A549 (cell line): ENCODE data around the gene BAIAP2L1. TPM values are rescaled to one million over a fixed set of nuclear protein-coding genes. Genes with fewer than 3 reads are reported as not detected.

Experiments used
- ATAC-seq, 2 experiments: fragments of 200-7000 bp in 1 of 2; fragments of >200 bp in 1 of 2; cut with Nextera tagmentation in 1 of 2; cut with Tn5 transposase in 1 of 2; 3 replicates each; pipeline versions ENCODE4 v1.8.0 to v1.9.1; 2018 to 2020; ENCODE audit warnings: mild to moderate bottlenecking in 1 of 2, moderate library complexity in 1 of 2
- CTCF ChIA-PET: fragments of 300-600 bp; sonication (Branson Sonifier 250); formaldehyde crosslinking; extraction: SDS; loops from one replicate; lab custom pipeline; 2021; ENCODE audit warnings: antibody characterized with exemption, inconsistent platforms; lab: Yijun Ruan, JAX
- POLR2A ChIA-PET: fragments of 350-600 bp; formaldehyde crosslinking; extraction: SDS; loops from one replicate; lab custom pipeline; 2021; ENCODE audit warnings: antibody characterized with exemption, inconsistent platforms; lab: Yijun Ruan, JAX
- DNase-seq, 2 experiments: peaks; one replicate each; pipeline versions ENCODE4 v3.0.0 to v3.0.0-alpha.2; 2011 to 2016; ENCODE audit warnings: low read depth in 1 of 2, low spot score in 1 of 2
- FAIRE-seq: peaks from 2 replicates; lab custom pipeline; 2011; peaks lifted over from hg19 to GRCh38; lab: Jason Lieb, UNC
- H3K27ac ChIP-seq, 2 experiments: fragments of >200 bp; sonication (Bioruptor Twin); formaldehyde crosslinking; 3 replicates each; pipeline ENCODE4 v1.5.1; 2016 to 2017
- H3K4me1 ChIP-seq: fragments of >200 bp; sonication (Bioruptor Twin); formaldehyde crosslinking; 3 replicates; pipeline ENCODE4 v1.6.1; 2016
- H3K4me2 ChIP-seq: fragments of >200 bp; sonication (Bioruptor Twin); formaldehyde crosslinking; 3 replicates; pipeline ENCODE4 v1.6.1; 2016
- H3K4me3 ChIP-seq: fragments of >200 bp; sonication (Bioruptor Twin); formaldehyde crosslinking; 3 replicates; pipeline ENCODE4 v1.5.1; 2016
- H3K9me3 ChIP-seq: fragments of >200 bp; sonication (Bioruptor Twin); formaldehyde crosslinking; 3 replicates; pipeline ENCODE4 v1.6.1; 2016
- BCL3 ChIP-seq: fragments of >200 bp; sonication (Bioruptor Twin); formaldehyde crosslinking; IDR thresholded peaks from 3 replicates; pipeline ENCODE4 v1.6.1; 2016
- CBX2 ChIP-seq: fragments of 200-600 bp; sonication (generic); IDR thresholded peaks from 2 replicates; pipeline ENCODE4 v1.6.1; 2016; ENCODE audit warnings: low read depth, mild to moderate bottlenecking, borderline replicate concordance
- CHD2 ChIP-seq: fragments of 150-350 bp; IDR thresholded peaks from 2 replicates; pipeline ENCODE4 v1.6.1; 2014; ENCODE audit warnings: low read length; ENCODE audit not compliant: partially characterized antibody
- E2F6 ChIP-seq: IDR thresholded peaks from 2 replicates; pipeline ENCODE4 v1.6.1; 2012; ENCODE audit warnings: low read depth, borderline replicate concordance
- EHF ChIP-seq: fragments of 250-450 bp; sonication (Bioruptor Pico); IDR thresholded peaks from 2 replicates; pipeline ENCODE4 v1.5.0; 2020; ENCODE audit warnings: mild to moderate bottlenecking
- EP300 ChIP-seq, 2 experiments: fragments of >200 bp; sonication (Bioruptor Twin); formaldehyde crosslinking; IDR thresholded peaks; 2 replicates in 1 of 2; 3 replicates in 1 of 2; pipeline ENCODE4 v1.6.1; 2016 to 2017
- ESRRA ChIP-seq: fragments of 150-350 bp; IDR thresholded peaks from 2 replicates; pipeline ENCODE4 v1.6.1; 2014; ENCODE audit warnings: mild to moderate bottlenecking, low read length, borderline replicate concordance
- HES2 ChIP-seq: fragments of >200 bp; sonication (Bioruptor Twin); formaldehyde crosslinking; IDR thresholded peaks from 2 replicates; pipeline ENCODE4 v1.6.1; 2016
- HMGXB4 ChIP-seq: fragments of 250-450 bp; sonication (Bioruptor Pico); IDR thresholded peaks from 2 replicates; pipeline ENCODE4 v1.5.0; 2021; ENCODE audit warnings: mild to moderate bottlenecking, moderate library complexity, borderline replicate concordance
- HOXB13 ChIP-seq: fragments of 250-450 bp; sonication (Bioruptor Pico); IDR thresholded peaks from 2 replicates; pipeline ENCODE4 v1.5.0; 2020; ENCODE audit warnings: low read depth, mild to moderate bottlenecking, moderate library complexity
- JUNB ChIP-seq: fragments of >200 bp; sonication (Bioruptor Twin); formaldehyde crosslinking; IDR thresholded peaks from 2 replicates; pipeline ENCODE4 v1.6.1; 2016
- NFE2L2 ChIP-seq: fragments of 150-350 bp; conservative IDR thresholded peaks from 2 replicates; pipeline ENCODE4 v1.6.1; 2014; ENCODE audit warnings: low read length
- POLR2A ChIP-seq: IDR thresholded peaks from 2 replicates; pipeline ENCODE4 v1.6.1; 2012; ENCODE audit warnings: mild to moderate bottlenecking, low read length
- POLR2AphosphoS2 ChIP-seq: conservative IDR thresholded peaks from 2 replicates; pipeline ENCODE4 v1.6.1; 2012; ENCODE audit warnings: low read length, improper control_type of control experiment, inconsistent platforms
- RAD21 ChIP-seq, 2 experiments: fragments of >200 bp in 1 of 2; sonication (Bioruptor Twin) in 1 of 2; formaldehyde crosslinking in 1 of 2; IDR thresholded peaks in 1 of 2; conservative IDR thresholded peaks in 1 of 2; 2 replicates in 1 of 2; 3 replicates in 1 of 2; pipeline ENCODE4 v1.6.1; 2012 to 2018; ENCODE audit warnings: inconsistent platforms in 1 of 2
- RFX5 ChIP-seq: fragments of 450-650 bp; IDR thresholded peaks from 2 replicates; pipeline ENCODE4 v1.7.1; 2014; ENCODE audit warnings: antibody characterized with exemption, mild to moderate bottlenecking, moderate library complexity
- SREBF2 ChIP-seq: fragments of 450-650 bp; IDR thresholded peaks from 2 replicates; pipeline ENCODE4 v1.6.1; 2014; ENCODE audit warnings: mild to moderate bottlenecking, moderate library complexity
- TFCP2L1 ChIP-seq: fragments of 250-450 bp; sonication (Bioruptor Pico); IDR thresholded peaks from 2 replicates; pipeline ENCODE4 v1.5.0; 2021; ENCODE audit warnings: mild to moderate bottlenecking
- TP53 ChIP-seq: fragments of 250-450 bp; sonication (Bioruptor Pico); IDR thresholded peaks from 2 replicates; pipeline ENCODE4 v1.5.0; 2021; ENCODE audit warnings: mild to moderate bottlenecking, moderate library complexity
- whole genome bisulfite sequencing: methylation state at CpG from one replicate; pipeline ENCODE4 v1.1.6; 2017; ENCODE audit errors: missing lambda C conversion rate; 5-methylcytosine and 5-hydroxymethylcytosine counted together
- polyA plus RNA-seq, 4 experiments: library from polyadenylated mRNA; depleted of rRNA in 3 of 4; stranded (reverse); fragments of >200 nt; fragmentation: RNase III in 1 of 4; extraction: RNeasy Plus Mini Kit Qiagen cat#74134 plus additional on column Dnase treatment in 1 of 4; gene quantifications; 2 replicates in 3 of 4; 3 replicates in 1 of 4; pipeline ENCODE4 v1.2.3, GENCODE V29; 2011 to 2017

Gene BAIAP2L1
- polyA plus RNA-seq, 2 of the 4 experiments (the other 2 are of a cell fraction): 39.4 to 89.3 TPM

- FAIRE-seq: no peak
- TF ChIP-seq POLR2A: no peak
- no peak for TF ChIP-seq CBX2
- no peak for TF ChIP-seq EHF
- TF ChIP-seq E2F6: no peak
- ChIA-PET CTCF (interaction anchor here (0.7 to 4.1 kb wide), 7 partner anchors 15 to 452 kb away, joined by 3 to 49 read pairs (median 4); partner anchors contain the start of gene BAIAP2L1), POLR2A (no interaction called here)
- H3K4me3 ChIP-seq: no peak overlapping the region
- no peak for DNase-seq
- peaks cover 13% of the 10 kb centered on the region for H3K4me1 ChIP-seq
- H3K4me2 ChIP-seq: no peak overlapping the region
- WGBS: 89% methylated on average over 17 of the region's 17 CpGs
- no peak for ATAC-seq
- H3K27ac ChIP-seq: no peak overlapping the region
- no peaks in the 10 kb centered on the region for H3K9me3 ChIP-seq
Observed at GRCh38 chr7:98293265-98293664, 107.6 kb downstream of the BAIAP2L1 start.

GRCh38 chr7:98291717-98292116, 109.2 kb downstream of the BAIAP2L1 start:
- POLR2A ChIA-PET: no interaction called here
- Histone ChIP-seq H3K9me3 (no peaks in the 10 kb centered on the region), H3K4me1 (peaks cover 27% of the 10 kb centered on the region)
- ATAC-seq: peak; percentile 15 to 27; a peak in 4 of 6 replicates
- no peak for TF ChIP-seq CHD2
- no peak for TF ChIP-seq TFCP2L1
- no peak for TF ChIP-seq BCL3
- TF ChIP-seq RFX5: no peak
- no peak for TF ChIP-seq TP53 (CRISPR knock-in tag)
- no peak for TF ChIP-seq ESRRA
- no peak for TF ChIP-seq EP300 (IDR thresholded peaks at IDR 0.05)
- no peak for TF ChIP-seq HOXB13 (CRISPR knock-in tag)
- TF ChIP-seq POLR2AphosphoS2: no peak
- TF ChIP-seq, all 56 proteins: peak for 0
- Histone ChIP-seq H3K4me3 (no peak overlapping the region), H3K27ac (no peak overlapping the region), H3K4me2 (no peak overlapping the region)
- FAIRE-seq: no peak
- 92% methylated on average over 5 of the region's 7 CpGs for WGBS
- CTCF ChIA-PET: interaction anchor here (1.0 to 1.7 kb wide), 3 partner anchors 109 to 550 kb away, joined by 4 to 10 read pairs (median 4); partner anchors contain the start of gene BAIAP2L1
- no peak for DNase-seq

GRCh38 chr7:98289333-98289875, 111.5 kb downstream of the BAIAP2L1 start:
- ChIA-PET POLR2A (no interaction called here), CTCF (interaction anchor here (0.6 to 1.0 kb wide), 2 partner anchors 98 to 112 kb away, joined by 3 to 9 read pairs; partner anchors contain the start of gene BAIAP2L1)
- no peak for DNase-seq
- Histone ChIP-seq H3K27ac (peak overlapping the region in 1 of 2 experiments; percentile 53; a peak in 1 of 6 replicates), H3K4me2 (no peak overlapping the region), H3K4me3 (no peak overlapping the region), H3K9me3 (no peaks in the 10 kb centered on the region), H3K4me1 (peaks cover 38% of the 10 kb centered on the region)
- FAIRE-seq: no peak
- ATAC-seq: no peak
- no peak for TF ChIP-seq RAD21 (conservative IDR thresholded peaks at IDR 0.05 in 1 of 2, IDR thresholded peaks at IDR 0.05 in 1 of 2)
- TF ChIP-seq JUNB: no peak
- TF ChIP-seq HES2: no peak
- TF ChIP-seq TP53 (CRISPR knock-in tag): no peak
- no peak for TF ChIP-seq SREBF2
- TF ChIP-seq NFE2L2: no peak
- TF ChIP-seq HMGXB4 (CRISPR knock-in tag): no peak
- WGBS: 87% methylated on average over 4 of the region's 4 CpGs
